ENCODE results near the gene CFB. TPM values are rescaled to one million over a fixed set of nuclear protein-coding genes. Genes with fewer than 3 reads are reported as not detected.

CFB gene
- total RNA-seq, 1 experiment from 2014 or later = 0.31 TPM

DNA sequence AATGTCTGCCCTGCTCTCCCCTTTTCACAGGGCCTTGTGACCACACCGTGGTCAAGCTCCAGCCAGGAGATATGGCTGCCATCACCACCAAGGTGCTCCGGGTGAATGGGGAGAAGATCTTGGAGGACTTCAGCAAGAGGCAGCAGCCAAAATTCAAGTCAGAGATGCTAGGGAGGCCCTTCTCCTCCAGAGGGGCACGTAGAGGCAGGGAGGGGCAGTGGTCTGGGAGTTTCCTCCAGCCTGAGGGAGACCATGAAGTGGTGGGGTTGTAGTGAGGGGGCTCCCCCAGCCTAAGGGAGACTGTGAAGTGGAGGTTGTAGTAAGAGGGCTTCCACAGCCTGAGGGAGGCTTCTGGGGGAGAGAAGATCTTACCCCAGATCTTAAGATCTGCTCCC, 22.0 kb downstream of the CFB start:
- Mint-ChIP-seq H3K4me3 (no peak overlapping the region), H3K27me3 (ENCODE audit: low read depth) (no peaks in the 10 kb centered on the region; the same call in 1 of the 2 replicates)

More for the DNA sequence above, 22.0 kb downstream of the CFB start:
- no CpG with 5 or more reads among the region's 3 CpGs for WGBS (ENCODE audit: extremely low coverage, insufficient read length, low lambda C conversion rate)
- Histone ChIP-seq H4K5ac (ENCODE audit: insufficient read length, low read depth, low read length) (no peak overlapping the region), H3K18ac (ENCODE audit: insufficient read length, low read depth, low read length) (no peak overlapping the region), H2BK20ac (ENCODE audit: low read depth, low read length, poor library complexity, severe bottlenecking) (no peak overlapping the region), H2AFZ (ENCODE audit: low read length) (no peak overlapping the region), H4K91ac (ENCODE audit: insufficient read length, low read depth, low read length) (no peak overlapping the region), H3T11ph (ENCODE audit: low read length) (no peak overlapping the region), H3K79me2 (ENCODE audit: insufficient read depth, low read length) (no peaks in the 10 kb centered on the region; the same call in 1 of the 2 replicates), H2AK5ac (ENCODE audit: insufficient read length, low read length) (no peak overlapping the region), H3K9me3 (ENCODE audit: control insufficient read depth, low read depth, low read length) (no peaks in the 10 kb centered on the region), H3K4ac (ENCODE audit: low read depth, low read length) (no peak overlapping the region), H3K27me3 (ENCODE audit: insufficient read depth, low read length) (no peaks in the 10 kb centered on the region), H2BK120ac (ENCODE audit: low read depth, low read length, poor library complexity, severe bottlenecking) (no peak overlapping the region), H3K4me2 (ENCODE audit: insufficient read depth, insufficient read length, low read length) (no peak overlapping the region), H2BK12ac (ENCODE audit: insufficient read length, low read depth, low read length) (no peak overlapping the region), H3K4me1 (ENCODE audit: insufficient read depth, low read length) (peaks cover 1% of the 10 kb centered on the region; the same call in 1 of the 2 replicates), H4K20me1 (ENCODE audit: control insufficient read depth, insufficient read depth, insufficient read length) (no peaks in the 10 kb centered on the region), H4K8ac (replicated peaks; ENCODE audit: insufficient read length, low read depth, low read length) (no peak overlapping the region), H2BK5ac (ENCODE audit: insufficient read length, low read length) (no peak overlapping the region), H3K56ac (ENCODE audit: insufficient read length, low read depth, low read length) (no peak overlapping the region), H3K23ac (ENCODE audit: insufficient read length, low read depth, low read length) (no peak overlapping the region), H3K27ac (ENCODE audit: insufficient read length, low read depth, low read length) (no peak overlapping the region), H2BK15ac (ENCODE audit: low read depth, low read length) (no peak overlapping the region), H3K9ac (ENCODE audit: extremely low read depth, insufficient read length, low read length) (no peak overlapping the region), H3K79me1 (ENCODE audit: insufficient read depth, low read depth, low read length, poor library complexity, severe bottlenecking) (no peaks in the 10 kb centered on the region), H3K14ac (ENCODE audit: insufficient read depth, low read length) (no peak overlapping the region), H3K23me2 (ENCODE audit: insufficient read length, low read depth, low read length, poor library complexity, severe bottlenecking) (peaks cover 4% of the 10 kb centered on the region)
- TF ChIP-seq, protein P1, sequence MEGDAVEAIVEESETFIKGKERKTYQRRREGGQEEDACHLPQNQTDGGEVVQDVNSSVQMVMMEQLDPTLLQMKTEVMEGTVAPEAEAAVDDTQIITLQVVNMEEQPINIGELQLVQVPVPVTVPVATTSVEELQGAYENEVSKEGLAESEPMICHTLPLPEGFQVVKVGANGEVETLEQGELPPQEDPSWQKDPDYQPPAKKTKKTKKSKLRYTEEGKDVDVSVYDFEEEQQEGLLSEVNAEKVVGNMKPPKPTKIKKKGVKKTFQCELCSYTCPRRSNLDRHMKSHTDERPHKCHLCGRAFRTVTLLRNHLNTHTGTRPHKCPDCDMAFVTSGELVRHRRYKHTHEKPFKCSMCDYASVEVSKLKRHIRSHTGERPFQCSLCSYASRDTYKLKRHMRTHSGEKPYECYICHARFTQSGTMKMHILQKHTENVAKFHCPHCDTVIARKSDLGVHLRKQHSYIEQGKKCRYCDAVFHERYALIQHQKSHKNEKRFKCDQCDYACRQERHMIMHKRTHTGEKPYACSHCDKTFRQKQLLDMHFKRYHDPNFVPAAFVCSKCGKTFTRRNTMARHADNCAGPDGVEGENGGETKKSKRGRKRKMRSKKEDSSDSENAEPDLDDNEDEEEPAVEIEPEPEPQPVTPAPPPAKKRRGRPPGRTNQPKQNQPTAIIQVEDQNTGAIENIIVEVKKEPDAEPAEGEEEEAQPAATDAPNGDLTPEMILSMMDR (conservative IDR thresholded peaks at IDR 0.05) = no peak
- no peak for DNase-seq
- Mint-ChIP-seq H3K9me3 (no peaks in the 10 kb centered on the region), H3K36me3 (ENCODE audit: insufficient read depth in 1 of 3, low read depth in 3 of 3) (peaks cover 34 to 76% (median 69%) of the 10 kb centered on the region in 3 experiments; a peak in 6 of 7 replicates), H3K27ac (no peak overlapping the region), H3K4me1 (peaks cover 3 to 8% of the 10 kb centered on the region in 2 experiments)
